GM12875 (cell line): ENCODE results near the gene TSPAN31.
A peak's percentile ranks its signal among the peaks of the same experiment; 100 is the strongest.

Experiments
- H3K4me3 ChIP-seq: one replicate; pipeline ENCODE4 v1.5.1; 2011; ENCODE audit warnings: low read depth, low read length, control low read depth
- CTCF ChIP-seq: IDR thresholded peaks from 2 replicates; pipeline ENCODE4 v1.5.1; 2011; ENCODE audit warnings: low read depth, mild to moderate bottlenecking, control low read depth, inconsistent platforms, low read length, moderate library complexity, borderline replicate concordance; ENCODE audit not compliant: insufficient read depth

TSPAN31 gene

GRCh38 chr12:57762463-57762862 is 17.6 kb downstream of the TSPAN31 start:
- H3K4me3 ChIP-seq = no peak overlapping the region
- TF ChIP-seq CTCF = no peak

- no peak for TF ChIP-seq CTCF
- H3K4me3 ChIP-seq = no peak overlapping the region
Measured at GRCh38 chr12:57763881-57764661, 19.2 kb downstream of the TSPAN31 start.

- H3K4me3 ChIP-seq = peak overlapping the region; percentile 11
- TF ChIP-seq CTCF = no peak
Measured at GRCh38 chr12:57764662-57765002, 19.8 kb downstream of the TSPAN31 start.

- peak overlapping the region; percentile 47 for H3K4me3 ChIP-seq
- peak; percentile 54 for TF ChIP-seq CTCF
Measured at GRCh38 chr12:57765003-57765697, 20.3 kb downstream of the TSPAN31 start.

- H3K4me3 ChIP-seq = no peak overlapping the region
- TF ChIP-seq CTCF = no peak
Measured at GRCh38 chr12:57765698-57766463, 21.0 kb downstream of the TSPAN31 start.

GRCh38 chr12:57766464-57767304 is 21.8 kb downstream of the TSPAN31 start, which contains the start of gene CYP27B1:
CYP27B1 (minus strand) TSS chr12:57767078; CDS start chr12:57767041, 37 bp downstream.
- no peak for TF ChIP-seq CTCF
- no peak within 1 kb of the TSS for H3K4me3 ChIP-seq
